GM18505 (cell line): ENCODE results near the gene KL.

ENCODE experiments used
- ATAC-seq: cut with Tn5 transposase; IDR thresholded peaks from one replicate; pipeline ENCODE4 v1.9.1; 2021; ENCODE audit not compliant: unreplicated experiment
- POLR2A ChIP-seq: IDR thresholded peaks from 4 replicates; pipeline ENCODE4 v1.6.1; 2011; ENCODE audit warnings: borderline replicate concordance; ENCODE audit not compliant: insufficient read depth, insufficient read length; ENCODE audit errors: extremely low read depth

KL gene

DNA sequence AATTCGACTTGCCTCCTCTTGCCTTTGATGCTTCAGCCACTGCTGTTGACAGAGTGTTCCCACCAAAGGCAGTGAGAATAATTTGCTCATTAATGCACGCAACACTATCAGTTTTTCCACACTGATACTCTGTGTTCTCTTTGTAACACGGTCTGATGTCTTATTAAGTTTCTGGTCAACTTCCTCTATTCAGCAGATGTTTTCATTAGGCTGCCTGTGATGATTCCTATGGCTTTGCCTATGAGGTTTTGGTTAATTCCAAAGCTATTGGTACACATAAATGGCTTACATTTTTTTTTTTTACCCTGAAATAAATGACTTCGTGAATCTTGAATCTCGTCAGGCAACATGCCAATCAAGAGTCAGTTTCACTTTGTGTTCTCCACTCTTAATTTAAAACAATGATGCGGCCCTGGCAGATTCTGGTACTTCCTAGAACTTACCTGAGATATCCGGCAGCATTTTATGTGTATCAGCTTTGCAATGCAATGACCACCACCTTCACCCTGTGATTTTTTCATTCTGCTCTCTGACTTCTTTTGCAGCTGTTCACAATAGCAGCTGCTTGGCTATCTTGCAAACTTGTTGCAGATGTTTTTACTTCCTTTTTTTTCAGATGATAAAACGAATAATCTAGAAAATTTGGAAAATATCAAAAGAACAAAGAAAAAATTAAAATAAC lies 27.5 kb upstream of the KL start:
- no peak for TF ChIP-seq POLR2A
- ATAC-seq: no peak

DNA sequence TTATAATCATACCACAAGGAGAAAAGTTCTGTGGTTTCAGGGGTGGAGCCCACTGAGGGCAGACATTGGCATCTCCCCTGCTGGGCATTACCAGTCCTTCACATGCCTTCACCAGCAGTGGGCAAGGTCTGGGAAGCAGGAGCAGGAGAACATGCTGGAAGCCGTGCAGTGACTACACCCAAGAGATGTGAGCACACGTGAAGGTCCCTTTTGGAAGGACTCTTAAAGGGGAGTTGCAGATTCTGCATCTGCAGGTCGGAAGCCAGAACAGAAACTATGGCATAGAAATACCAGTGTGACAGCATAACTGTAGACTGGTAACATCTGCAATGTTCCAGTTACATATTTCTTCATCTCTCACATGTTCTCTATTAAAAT lies 26.9 kb upstream of the KL start:
- TF ChIP-seq POLR2A: no peak
- ATAC-seq: no peak

- TF ChIP-seq POLR2A: no peak
- ATAC-seq: no peak
These were observed 26.3 kb upstream of the KL start for GRCh38 chr13:32989942-32990341.

GRCh38 chr13:32993145-32993544 lies 23.1 kb upstream of the KL start:
- ATAC-seq: no peak
- no peak for TF ChIP-seq POLR2A

GRCh38 chr13:32997399-32997798 lies 18.8 kb upstream of the KL start:
- ATAC-seq: no peak
- TF ChIP-seq POLR2A: no peak

DNA sequence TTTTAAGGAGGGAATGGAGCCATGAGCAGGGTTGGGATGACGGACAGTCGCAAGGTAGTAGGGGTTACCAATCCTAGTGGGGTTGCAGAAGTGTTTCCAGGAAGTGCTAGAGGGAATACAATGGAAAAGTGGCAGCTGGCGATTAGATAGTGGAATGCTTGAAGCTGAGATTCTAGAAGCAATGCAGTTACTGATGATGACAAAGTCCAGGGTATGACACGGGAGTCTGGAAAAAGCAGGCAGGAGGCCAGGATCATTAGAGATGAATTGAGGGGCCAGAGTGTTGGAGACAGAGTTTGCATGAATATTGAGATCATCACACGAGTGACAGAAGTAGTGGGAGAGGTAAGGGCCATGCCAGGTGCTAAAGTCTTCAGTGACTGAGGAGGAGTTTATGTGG lies 17.3 kb upstream of the KL start:
- ATAC-seq: no peak
- TF ChIP-seq POLR2A: no peak

- ATAC-seq: no peak
- TF ChIP-seq POLR2A: no peak
These were observed 15.9 kb upstream of the KL start for GRCh38 chr13:33000365-33000764.

DNA sequence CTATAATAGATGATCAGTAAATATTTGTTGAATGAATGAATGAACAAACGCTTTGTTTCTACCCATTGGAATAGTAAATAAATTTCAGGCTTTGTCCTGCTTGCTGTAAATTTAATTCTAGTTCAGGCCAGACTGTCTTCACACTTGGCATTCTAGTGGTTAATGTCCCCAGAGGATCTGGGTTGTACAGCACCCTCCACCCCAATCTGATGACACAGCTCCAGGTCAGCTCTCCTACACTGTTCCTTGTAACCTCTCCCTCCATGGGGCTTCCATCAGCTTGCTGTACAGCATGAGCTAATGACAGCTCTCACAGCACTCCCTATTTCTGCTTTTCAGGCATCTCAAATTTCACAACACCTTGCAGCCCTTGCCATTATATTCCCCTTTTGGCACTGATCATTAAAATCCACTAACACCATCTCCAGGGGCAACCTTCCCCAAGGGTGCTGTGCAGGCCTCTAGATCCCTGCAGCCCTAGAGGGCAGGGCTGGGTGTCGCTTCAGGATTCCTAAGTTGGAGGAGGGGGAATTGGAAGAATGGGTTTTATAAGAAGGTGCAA lies 12.7 kb upstream of the KL start:
- no peak for ATAC-seq
- TF ChIP-seq POLR2A: no peak

DNA sequence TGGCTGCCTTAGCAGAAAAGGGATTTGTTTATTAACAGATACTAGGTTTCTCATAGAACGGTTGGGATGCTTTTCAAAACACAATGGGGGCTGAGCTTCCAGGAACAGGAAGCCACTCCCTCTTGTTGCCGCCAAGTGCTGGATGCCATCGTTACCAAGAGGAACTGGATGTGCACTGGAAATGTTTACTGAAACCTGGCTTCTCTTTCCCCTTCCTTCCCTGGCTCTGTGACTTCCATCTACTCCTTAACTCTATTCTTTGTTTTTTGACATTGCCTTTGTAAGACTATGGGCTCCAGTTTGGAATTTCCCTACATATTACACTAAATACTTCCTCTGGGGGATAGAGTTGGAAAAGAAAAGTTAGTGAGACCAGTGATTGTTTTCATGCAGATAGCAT lies 11.7 kb upstream of the KL start:
- no peak for TF ChIP-seq POLR2A
- ATAC-seq: no peak

- ATAC-seq: no peak
- no peak for TF ChIP-seq POLR2A
These were observed 10.1 kb upstream of the KL start for GRCh38 chr13:33006134-33006533.

DNA sequence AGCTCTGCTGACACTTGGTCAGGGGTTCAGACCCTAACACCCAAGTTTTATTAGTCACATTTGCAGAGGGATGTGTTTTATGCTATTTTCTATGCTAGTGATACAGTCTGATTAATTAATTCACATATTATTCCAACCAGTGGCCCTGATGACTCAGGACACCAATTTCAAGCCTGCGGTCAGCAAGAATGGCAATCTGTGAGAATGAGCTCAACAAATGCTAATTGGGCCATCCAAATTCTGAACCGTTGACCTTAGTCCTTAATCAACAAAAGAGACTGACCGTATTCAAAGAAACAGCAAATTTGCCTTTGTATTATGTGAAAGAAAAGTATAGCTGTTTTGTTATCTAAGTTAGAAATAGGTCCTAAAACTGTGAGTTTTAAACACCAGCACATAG lies 9.6 kb upstream of the KL start:
- no peak for TF ChIP-seq POLR2A
- no peak for ATAC-seq

DNA sequence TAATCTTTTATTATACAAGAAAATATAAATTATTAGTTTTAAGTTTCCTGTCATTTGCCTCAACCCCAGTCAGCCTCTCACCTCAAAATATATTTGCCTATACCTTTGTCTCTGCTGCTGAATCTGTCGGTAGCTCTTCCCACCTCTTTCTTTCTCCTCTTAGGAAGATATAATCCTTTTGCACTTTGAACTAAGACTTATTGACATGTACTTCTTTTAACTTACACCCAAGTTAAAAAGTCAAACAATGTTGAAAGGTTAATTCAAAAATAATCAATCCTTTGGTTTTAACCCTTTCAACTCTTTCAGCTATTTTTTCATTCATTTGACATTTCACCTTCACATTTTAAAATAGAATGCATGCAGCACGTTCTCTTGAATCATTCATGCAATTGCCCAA lies 9.0 kb upstream of the KL start:
- no peak for ATAC-seq
- no peak for TF ChIP-seq POLR2A

DNA sequence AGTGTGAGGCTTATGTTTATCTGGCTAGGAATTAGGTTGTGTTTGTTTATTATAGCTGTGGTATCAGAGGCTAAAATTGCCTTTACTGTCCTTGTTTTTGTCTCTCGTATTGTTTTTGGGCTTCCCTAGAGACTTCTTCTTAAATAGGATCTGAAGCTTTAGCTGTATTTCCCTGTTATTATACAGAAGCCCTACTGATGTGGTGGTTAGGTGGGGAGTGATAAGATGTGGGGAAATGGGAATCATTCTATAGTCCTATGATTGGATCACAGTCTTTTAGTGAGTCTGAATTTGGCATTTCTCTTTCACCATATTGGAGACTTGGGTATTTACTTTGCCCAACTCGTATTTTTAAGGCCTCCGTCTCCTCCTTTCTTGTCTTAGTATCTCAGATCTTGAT lies 8.3 kb upstream of the KL start:
- ATAC-seq: no peak
- no peak for TF ChIP-seq POLR2A

GRCh38 chr13:33008946-33009722 lies 7.1 kb upstream of the KL start:
- no peak for TF ChIP-seq POLR2A
- no peak for ATAC-seq
